NOMO-1 (cell line): ENCODE data around the gene UBE2QL1.

Experiments
- DNase-seq, 2 experiments: peaks; one replicate each; lab custom pipeline; 2025; ENCODE audit not compliant: unreplicated experiment in 2 of 2; lab: John Stamatoyannopoulos, UW

Gene UBE2QL1

GRCh38 chr5:6453937-6454560 lies 5.4 kb downstream of the UBE2QL1 start:
- no peak for DNase-seq

- no peak for DNase-seq
Observed at GRCh38 chr5:6454628-6455053, 6.0 kb downstream of the UBE2QL1 start.

GRCh38 chr5:6455571-6456200 lies 7.0 kb downstream of the UBE2QL1 start:
- DNase-seq = no peak

DNA sequence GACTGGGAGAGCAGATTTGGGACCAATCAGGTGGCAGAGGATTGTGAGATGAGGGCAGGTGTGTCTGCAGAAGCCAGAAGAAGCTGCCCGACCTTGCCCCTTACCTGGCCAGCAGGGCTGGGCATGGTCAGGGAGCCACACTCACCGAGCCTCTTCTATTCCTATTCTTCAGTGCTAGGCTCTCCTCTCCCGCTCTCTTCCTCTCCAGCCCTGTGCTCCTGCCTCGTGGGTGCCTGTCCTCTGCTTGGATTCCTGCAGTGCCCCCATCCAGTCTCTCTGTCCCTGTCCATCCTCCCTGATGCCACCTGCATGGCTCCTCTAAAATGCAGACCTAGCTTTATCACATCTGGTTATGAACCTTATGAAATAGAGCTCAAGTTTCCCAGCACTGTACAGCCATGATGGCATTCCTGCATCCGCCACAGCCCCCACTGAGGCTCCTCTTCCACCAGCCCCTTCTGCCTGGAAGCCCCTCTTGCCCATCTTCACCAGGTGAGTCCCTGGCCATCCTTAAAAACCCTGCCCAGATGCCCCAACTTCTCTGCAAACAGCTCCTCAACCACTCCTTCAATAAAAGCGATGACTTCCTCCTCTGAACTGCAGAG lies 8.2 kb downstream of the UBE2QL1 start:
- DNase-seq = no peak

GRCh38 chr5:6457592-6457991 lies 8.9 kb downstream of the UBE2QL1 start:
- no peak for DNase-seq

GRCh38 chr5:6458833-6459232 lies 10.2 kb downstream of the UBE2QL1 start:
- DNase-seq = no peak

DNA sequence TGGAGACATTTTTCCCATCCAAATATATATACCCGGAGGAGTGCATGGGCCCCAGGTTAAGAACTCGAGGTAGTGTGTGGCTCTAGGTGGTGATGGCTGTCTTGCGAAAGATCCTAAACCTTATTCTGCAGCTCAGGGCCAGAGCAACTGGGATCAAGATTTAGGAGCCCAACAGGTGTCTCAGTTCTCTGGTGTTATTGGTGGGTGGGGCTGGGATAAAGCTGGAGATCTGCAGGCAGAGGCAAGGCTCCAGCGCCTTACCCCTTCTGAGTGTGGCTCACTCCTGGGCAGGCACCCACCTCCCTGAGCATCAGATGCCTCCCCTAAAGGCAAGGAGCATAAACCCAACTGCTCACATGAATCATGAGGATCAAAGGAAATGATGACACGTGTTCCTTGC lies 11.2 kb downstream of the UBE2QL1 start:
- no peak for DNase-seq

DNA sequence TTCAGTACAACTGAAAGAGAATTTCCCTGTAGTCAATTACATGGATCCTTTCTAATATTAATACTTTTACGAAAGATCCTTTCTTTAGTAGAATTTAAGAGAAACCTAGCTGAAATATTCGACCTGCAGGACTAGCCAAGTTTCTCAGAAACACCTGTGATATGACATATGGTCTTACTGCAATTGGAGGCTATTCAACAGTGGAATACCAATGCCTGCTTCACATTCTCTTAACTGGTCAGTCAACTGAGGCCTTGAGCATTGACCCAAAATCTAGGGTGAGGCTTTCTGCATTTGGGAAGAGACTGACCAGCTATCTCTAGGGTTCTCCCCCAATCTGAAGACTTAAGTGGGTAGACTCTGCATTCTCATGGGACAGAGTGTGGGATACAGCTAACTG lies 12.3 kb downstream of the UBE2QL1 start:
- DNase-seq = no peak

- DNase-seq = no peak
Observed at GRCh38 chr5:6461793-6462650, 13.4 kb downstream of the UBE2QL1 start.

DNA sequence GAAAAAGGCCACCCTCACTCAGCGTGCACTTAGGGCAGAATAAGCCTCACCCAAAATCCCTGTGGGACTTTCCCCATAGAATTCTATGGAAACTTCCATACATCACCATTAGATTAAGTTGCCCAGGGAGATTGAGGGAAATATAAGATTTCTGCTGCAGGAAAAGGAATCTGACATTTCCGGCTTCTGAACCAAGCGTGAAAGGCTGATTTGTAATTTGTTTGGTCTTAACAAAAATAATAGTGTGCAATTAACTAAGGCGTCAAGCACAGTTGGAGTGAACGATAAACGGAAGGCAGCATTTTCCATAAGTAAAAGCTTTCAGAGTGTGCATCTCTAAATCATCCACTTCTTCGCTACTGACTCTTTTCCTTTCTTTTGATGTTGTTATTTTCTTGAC lies 14.0 kb downstream of the UBE2QL1 start:
- no peak for DNase-seq

- no peak for DNase-seq
Observed at GRCh38 chr5:6464441-6464840, 15.8 kb downstream of the UBE2QL1 start.

- no peak for DNase-seq
Observed at GRCh38 chr5:6465831-6466790, 17.5 kb downstream of the UBE2QL1 start.

- no peak for DNase-seq
Observed at GRCh38 chr5:6466975-6467567, 18.4 kb downstream of the UBE2QL1 start.

- DNase-seq = no peak
Observed at GRCh38 chr5:6467591-6467990, 18.9 kb downstream of the UBE2QL1 start.

DNA sequence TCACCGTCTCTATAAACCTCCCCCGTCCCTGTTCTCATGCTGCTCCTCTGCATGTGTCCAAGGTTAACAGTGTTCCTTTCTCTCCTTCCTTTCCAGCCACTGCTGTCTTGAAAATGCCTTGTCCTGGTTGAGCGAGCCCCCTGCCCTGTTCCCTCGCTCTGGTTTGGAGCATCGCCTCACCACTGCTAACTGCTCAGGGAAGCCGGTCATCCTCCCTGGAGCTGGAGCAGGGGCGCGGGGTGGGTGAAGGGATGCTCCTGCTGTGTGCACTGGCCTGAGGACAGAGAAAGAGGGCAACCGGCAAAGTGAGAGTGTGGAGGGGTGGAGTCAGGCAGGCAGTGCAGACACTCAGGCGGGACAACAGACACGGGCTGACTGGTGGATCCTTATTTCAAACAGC lies 19.4 kb downstream of the UBE2QL1 start:
- no peak for DNase-seq

DNA sequence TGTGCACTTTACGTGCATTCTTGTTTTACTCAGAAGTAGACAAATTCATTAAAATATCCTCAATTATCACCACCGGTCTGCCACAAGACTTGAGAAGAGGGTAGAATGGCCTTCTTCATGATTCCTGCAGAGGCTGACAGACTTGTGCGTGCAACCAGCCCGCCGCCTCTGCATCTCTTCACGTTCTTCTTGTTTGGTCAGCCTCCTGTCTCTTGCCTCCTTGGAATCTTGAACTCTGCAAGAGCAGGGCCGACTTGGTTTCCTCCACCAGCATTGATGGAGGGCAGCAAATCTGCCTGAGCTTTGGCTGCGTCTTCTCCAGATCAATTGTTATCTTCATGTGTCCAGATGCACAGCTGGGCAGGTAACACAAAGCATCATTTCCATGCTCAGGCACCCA lies 20.2 kb downstream of the UBE2QL1 start:
- DNase-seq = no peak

DNA sequence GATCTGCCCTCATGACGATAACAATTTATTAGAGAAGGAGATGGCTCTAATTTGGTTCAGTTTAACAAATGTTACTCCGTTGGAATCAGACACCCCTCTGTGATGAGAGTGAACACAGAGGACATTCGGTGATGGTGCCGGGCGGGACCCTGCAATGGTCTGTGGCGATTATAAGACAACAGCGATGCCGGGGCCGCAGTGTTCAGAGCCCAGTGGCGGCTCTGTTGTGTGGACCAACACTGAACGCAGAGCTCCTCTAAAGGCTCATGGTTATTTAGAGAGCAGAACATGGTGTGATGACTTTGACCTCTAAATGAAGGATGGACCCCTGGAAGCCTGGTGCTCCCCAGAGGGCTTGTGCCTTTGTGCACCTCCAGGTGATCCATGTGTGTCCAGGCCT lies 21.2 kb downstream of the UBE2QL1 start:
- no peak for DNase-seq

GRCh38 chr5:6470672-6471071 lies 22.0 kb downstream of the UBE2QL1 start:
- DNase-seq = no peak

DNA sequence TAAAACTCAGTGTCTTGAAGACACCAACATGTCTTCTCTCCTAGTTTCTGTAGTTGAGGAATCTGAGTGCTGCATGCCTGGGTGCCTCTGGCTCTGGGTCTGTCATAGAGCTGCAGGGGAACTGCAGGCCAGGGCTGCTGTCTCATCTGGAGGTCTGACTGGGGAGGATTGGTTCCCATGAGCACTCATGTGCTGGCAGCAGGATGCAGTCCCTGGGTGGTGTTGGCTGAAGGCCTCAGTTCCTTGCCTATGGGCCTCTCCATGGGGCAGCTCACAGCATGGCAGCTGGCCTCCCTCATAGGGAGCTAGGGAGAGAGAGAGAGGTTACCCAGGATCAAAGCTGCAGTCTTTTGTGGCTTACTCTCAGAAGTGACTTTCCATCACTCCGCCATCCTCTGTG lies 22.6 kb downstream of the UBE2QL1 start:
- DNase-seq = no peak

- DNase-seq = no peak
Observed at GRCh38 chr5:6472792-6473191, 24.1 kb downstream of the UBE2QL1 start.
